GM21717 (cell line): Measurements from ENCODE around the gene ABCB11.
"Not testable (repeated sequence)": the region's sequence is repeated elsewhere in the genome, so short reads cannot be mapped to it uniquely, and the experiment has no call there.

ENCODE experiments used
- ATAC-seq: cut with Tn5 transposase; IDR thresholded peaks from one replicate; pipeline ENCODE4 v1.9.1; 2021; ENCODE audit warnings: mild to moderate bottlenecking, moderate library complexity; ENCODE audit not compliant: unreplicated experiment

Gene ABCB11

DNA sequence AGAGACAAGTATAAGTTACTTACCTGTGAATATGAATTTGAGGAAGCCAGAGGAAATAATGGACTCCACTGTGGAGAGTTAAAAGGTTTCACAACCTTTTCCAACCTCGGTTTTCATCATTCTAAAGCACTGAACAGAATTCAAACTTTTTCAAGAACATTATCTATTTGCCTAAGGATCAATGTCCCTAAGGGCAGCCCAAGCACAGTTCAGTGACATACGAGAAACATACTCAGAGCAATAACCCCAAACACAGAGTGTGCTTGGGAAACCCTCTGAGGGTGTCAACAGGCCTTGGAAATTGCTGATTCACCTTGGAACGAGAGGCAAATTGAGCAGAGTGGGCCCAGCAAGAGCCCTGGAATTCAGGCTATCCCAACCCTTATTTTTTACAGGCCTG, at the start of gene ABCB11:
TSS of gene ABCB11 (minus strand) at position 123 of the 400 bp plus-strand sequence. CDS start 13,199 bp downstream, outside the sequence.
- no peak for ATAC-seq

DNA sequence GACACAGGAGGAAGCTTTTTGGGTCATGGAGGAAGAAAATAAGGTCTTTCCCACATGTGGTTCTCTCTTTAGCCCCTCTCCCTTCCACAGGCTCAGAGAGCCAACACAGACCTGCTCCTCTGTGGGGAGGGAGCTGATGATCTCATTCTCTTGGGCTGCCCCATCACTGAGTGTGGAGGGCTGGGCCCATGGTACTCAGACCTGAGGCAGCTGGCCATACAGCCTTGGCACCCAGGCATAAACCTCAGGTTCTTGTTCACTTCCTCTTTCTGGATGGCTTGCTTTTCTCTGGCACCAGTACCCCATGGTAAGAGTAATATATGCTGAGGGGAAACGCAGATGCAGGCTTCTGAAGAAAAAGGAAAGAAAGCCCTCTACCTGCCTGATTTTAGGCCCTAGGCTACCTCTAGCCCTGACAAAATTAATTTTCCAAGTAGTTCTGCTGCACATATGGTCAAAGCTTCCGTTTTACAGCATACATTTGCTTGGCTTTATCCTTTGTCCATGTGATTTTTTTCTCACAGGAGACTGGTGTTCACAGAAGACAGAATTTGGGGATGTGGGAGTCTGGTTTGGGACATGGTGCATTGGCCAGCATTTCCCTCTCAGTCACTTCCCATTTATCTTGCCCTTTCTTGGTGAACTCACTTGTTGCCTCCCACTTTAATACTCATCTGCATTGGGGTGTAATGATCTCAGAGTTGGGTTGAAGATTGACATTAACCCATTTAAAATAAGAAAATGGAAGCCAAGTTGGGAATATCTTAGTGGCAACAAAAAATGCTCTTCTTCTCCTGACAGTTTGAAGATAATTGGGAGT, 49.3 kb upstream of the ABCB11 start:
- ATAC-seq = peak; percentile 86

DNA sequence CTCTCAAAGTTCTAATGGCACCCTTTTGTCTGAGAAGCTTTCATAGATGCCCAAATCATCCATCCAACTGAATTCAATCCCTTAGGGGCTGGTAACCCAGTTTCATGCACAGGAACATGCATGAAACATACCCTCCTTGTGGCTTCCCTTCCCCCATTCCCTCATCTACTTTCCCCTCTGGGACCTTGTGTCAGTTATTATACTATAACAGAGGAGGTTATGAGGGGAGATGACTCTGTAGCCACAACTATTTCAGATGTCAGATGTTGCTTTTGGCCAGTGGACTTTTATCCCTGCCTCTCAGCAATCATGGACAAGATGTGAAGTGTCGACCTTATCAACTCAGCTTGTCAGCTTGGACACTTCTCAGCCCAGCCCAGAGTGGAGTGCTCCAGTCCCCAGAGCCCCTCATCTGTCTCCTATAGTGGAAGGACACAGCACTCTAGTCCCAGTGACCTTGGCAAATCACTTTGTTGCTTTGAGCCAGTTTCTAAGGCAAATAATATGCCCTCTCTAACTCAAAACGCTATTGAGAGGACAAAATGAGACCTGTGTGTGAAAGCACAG, 46.6 kb upstream of the ABCB11 start:
- no peak for ATAC-seq

DNA sequence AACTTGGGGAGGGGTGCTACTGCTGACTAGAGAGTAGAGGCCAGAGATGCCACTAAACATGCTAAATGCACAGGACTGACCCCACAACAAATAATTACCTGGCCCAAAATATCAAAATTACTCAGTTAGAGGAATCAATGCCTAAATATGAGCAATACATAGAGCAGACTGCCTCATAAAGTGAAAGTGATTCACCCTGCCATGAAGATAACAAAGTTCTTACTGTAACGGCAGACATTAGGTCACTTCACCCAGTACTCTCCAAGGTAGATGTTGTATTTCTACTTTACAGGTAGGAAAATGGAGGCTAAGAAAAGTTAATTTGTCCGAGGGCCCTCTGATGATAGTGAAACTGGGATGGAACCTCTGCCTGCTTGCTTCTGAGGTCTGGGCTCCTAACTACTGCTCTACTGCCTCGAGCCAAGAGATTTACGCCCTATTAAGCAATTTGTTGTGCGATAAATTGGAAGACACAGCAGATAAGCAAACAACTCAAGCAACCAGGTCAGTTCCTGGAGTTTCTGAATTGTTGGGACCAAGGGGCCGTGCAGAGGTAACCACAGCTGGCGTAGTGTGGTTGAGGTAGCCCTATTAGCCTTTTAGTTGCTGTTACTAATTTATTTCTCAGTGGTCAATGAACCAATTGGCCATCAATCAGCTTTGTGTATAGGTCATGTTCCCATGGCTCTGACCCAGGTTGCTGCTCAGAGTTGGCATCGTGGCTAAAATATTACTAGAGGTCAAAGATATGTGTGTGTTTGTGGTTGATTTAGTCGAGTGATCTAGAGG, 43.0 kb upstream of the ABCB11 start:
- no peak for ATAC-seq

GRCh38 chr2:169073211-169073962, 42.3 kb upstream of the ABCB11 start:
- ATAC-seq = no peak

DNA sequence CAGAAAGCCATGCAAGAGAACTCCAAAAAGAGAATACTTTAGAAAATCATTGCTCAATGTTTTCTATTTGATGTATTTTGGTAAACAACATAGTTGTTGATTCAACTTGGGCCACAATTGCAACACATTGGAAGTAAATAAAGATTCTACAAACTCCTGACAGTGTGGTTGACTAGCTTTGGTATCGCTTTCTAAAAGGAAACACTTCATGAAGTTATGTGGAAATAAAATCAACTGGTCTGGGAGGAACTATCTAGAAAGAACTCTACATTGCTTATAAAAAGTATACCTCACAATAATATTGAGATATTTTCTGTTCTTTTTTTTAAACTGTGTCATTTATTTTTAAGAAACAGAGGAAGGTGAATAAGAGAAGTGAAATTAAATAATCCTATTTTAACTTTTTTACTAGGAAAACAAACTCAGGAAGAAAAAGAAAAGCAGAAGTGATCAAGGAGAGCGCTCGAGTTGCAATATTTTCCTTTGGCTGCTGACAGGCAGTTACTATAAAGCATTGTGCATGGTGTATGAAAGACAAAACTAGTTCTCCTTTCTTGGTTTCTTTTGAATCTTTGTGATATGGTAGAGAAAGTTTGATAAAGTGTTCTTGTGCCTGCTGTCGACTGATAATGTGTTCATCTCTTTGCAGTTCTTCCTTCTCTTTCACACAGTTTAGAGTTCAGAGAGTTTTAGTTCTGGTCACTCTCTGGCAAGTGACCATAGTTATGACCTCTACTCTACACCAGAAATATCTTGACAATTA, 41.2 kb upstream of the ABCB11 start:
- peak; percentile 66 for ATAC-seq

- ATAC-seq = no peak
Measured at GRCh38 chr2:169071455-169071854, 40.3 kb upstream of the ABCB11 start.

DNA sequence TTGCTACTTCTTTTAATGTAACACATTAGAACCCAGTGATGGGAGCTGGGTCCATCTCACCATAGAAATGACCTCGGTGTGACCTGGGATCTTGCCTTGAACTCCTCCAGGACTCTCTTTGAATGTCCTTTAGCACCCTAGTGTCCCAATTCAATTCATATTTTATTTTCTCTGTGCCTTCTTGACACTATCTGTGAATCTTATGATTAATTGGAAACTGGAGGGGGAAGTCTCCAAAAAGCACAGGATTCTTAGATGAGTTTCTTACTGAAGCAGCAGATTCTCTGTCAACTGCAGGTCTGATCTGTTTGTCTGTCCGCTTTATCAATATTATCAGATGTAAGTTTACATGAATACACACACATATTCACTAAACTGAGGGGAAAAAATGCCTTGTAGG, 38.7 kb upstream of the ABCB11 start:
- ATAC-seq = no peak

GRCh38 chr2:169069341-169069740, 38.2 kb upstream of the ABCB11 start, which contains the start of gene DHRS9:
DHRS9 (plus strand) TSS chr2:169069563; CDS start chr2:169081582, 12,019 bp downstream.
- ATAC-seq = no peak

DNA sequence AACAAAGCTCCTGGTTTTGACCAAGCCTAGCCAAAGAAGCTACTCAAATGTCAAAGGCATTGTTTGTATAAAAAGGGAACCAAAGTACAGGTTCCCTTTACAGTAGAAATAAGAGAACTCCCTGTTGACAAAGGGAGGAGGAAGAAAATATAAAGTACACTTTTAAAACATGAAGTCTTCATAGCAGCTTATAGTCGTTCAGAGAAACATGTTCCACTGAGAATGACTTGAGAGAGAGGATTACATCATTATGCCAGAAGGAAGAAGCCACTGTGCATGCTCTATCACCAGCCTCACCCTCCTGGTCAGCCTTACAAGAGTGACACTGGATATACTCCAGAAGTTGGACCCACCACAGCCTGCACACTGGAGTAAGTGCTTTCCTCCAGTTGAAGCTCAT, 35.8 kb upstream of the ABCB11 start:
- no peak for ATAC-seq

DNA sequence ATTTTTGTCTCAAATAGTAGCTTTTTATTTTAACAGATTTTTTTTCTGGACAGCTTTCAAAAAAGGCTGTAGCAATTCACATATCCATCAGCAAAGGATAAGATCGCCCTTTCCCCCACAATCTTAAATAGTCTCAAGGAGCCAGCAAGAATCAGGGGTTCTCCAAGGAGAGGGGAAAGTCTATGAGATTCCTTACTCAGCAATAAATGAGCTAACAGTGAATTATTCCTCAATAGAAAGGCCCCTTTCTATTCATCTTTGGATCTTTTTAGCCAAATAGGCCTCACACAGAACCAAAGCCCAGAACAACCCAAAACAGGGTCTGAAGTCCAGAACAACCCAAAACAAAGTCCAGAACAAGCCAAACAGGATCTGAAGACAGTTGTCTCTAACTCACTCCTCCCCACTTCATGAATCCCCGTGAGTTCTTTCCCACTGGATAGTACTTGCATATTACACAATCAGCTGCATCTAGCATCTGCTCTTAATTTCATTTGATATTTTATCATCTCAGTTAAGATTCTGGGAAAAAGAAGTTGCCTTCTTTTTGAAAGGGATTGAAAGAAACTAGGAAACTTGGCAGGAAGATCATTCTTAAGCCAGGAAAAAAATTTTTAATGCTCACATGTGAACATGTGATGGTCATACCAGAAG, 34.9 kb upstream of the ABCB11 start:
- no peak for ATAC-seq

DNA sequence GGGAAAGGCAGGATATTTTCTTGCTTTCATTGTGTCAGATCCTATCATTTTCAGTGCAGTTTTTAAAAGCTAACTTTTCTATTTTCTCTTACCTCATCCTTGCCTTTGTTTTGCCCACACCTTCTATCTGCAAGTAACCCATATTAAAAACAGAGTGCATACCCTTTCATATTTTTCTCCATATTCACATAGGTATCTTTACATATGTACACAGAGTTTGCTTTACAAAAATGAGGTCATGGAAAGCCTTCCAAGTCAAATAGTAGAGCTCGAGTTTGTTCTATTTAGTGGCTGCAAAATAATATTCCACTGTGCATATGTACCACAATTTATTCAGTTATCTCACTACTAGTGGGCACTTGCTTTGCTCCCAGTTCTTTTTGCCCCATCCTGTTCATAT, 34.3 kb upstream of the ABCB11 start:
- no peak for ATAC-seq

GRCh38 chr2:169064199-169064598, 33.1 kb upstream of the ABCB11 start:
- ATAC-seq = not testable (repeated sequence)

DNA sequence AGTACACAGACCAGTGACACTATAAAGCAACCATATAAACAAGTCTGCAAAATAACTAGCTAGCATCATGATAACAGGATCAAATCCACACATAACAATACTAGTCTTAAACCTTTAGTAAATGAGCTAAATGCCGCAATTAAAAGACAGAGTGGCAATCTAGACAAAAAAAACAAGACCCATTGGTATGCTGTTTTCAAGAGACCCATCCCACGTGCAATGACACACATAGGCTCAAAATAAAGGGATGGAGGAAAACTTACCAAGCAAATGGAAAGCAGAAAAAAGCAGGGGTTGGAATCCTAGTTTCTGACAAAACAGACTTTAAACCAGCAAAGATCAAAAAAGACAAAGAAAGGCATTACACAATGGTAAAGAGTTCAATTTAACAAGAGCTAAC, 23.5 kb upstream of the ABCB11 start:
- not testable (repeated sequence) for ATAC-seq

GRCh38 chr2:169050476-169051240, 19.5 kb upstream of the ABCB11 start:
- no peak for ATAC-seq

- no peak for ATAC-seq
Measured at GRCh38 chr2:169049142-169049541, 18.0 kb upstream of the ABCB11 start.

DNA sequence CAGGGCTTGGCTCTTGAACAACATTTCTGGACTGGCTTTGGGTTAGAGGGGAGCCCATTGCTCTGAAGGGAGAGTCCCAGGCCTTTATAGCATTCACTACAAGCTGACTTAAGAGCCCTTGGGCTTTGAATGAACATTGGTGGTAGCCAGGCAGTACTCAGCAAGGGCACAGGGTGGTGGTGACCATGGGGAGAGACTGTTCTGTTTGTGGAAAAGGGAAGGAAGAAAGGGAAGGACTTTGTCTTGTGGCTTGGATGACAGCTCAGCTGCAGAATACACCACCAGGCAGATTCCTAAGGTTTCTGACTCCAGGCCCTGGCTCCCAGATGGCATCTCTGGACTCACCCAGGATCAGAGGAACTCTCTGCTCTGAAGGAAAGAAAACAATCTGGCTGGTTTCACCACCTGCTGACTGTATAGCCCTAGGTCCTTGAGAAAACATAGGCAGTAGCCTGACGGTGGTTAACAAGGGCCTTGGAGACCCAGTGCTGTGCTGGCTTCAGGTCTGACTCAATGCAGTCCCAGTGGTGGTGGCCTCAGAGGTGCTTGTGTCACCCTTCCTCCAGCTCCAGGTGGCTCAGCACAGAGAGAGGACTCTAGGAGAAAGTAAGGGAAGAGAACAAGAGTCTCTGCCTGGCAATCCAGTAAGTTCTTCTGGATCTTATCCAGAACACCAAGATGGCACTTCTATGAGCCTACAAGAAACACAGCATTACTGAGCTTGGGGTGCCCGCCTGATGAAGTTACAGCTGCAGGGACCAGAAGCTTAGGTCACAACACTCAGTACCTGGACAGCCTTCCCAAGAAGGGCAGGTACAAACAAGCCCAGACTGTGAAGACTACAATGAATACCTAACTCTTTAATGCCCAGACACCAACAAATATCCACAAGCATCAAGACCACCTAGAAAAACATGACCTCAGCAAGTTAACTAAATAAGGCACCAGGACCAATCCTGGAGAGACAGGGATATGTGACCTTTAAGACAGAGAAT, 16.4 kb upstream of the ABCB11 start:
- ATAC-seq = no peak
